ENCODE results near the gene NIPA2.
A peak's percentile ranks its signal among the peaks of the same experiment; 100 is the strongest.

Gene NIPA2

DNA sequence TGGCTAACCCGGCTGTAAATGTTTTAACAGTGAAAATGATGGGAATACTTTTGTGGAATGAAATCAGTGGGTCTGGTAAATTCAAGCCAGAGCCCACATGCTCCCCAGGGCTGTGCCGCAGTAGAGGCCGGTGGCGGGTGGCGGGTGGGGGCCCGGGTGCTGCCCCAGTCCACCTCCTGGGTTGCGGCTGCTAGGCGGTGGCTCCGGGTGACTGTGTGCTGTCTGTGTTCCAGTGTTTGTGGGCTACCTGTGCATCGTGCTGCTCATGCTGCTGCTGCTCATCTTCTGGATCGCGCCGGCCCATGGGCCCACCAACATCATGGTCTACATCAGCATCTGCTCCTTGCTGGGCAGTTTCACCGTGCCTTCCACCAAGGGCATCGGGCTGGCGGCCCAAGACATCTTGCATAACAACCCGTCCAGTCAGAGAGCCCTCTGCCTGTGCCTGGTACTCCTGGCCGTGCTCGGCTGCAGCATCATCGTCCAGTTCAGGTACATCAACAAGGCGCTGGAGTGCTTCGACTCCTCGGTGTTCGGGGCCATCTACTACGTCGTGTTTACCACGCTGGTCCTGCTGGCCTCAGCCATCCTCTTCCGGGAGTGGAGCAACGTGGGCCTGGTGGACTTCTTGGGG, 14.9 kb upstream of the NIPA2 start:
- TF ChIP-seq, protein P1, sequence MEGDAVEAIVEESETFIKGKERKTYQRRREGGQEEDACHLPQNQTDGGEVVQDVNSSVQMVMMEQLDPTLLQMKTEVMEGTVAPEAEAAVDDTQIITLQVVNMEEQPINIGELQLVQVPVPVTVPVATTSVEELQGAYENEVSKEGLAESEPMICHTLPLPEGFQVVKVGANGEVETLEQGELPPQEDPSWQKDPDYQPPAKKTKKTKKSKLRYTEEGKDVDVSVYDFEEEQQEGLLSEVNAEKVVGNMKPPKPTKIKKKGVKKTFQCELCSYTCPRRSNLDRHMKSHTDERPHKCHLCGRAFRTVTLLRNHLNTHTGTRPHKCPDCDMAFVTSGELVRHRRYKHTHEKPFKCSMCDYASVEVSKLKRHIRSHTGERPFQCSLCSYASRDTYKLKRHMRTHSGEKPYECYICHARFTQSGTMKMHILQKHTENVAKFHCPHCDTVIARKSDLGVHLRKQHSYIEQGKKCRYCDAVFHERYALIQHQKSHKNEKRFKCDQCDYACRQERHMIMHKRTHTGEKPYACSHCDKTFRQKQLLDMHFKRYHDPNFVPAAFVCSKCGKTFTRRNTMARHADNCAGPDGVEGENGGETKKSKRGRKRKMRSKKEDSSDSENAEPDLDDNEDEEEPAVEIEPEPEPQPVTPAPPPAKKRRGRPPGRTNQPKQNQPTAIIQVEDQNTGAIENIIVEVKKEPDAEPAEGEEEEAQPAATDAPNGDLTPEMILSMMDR (IDR thresholded peaks at IDR 0.05; ENCODE audit: low read depth, low read length), result no peak
- peaks cover 25% of the 10 kb centered on the region for H3K36me3 ChIP-seq

DNA sequence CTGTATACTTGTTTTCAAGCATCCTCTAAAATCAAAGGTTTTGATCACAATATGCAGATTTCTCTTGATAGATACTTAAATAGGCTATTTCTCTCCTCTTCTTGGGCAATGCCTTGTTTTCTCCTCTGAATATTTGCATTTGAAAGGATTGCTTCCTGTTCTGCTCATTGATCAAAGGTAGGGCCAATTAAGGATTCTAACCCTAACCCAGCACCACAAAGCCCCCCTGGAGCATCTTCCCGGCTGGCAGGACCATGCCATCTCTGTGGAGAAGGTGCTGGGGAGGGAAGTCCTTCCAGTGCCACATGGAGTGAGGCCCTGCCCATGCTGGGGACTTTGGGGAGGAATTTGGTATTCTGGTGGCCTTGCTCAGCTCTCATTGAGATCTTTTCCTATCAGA, 11.3 kb upstream of the NIPA2 start:
- Histone ChIP-seq H3K27me3 (no peaks in the 10 kb centered on the region), H3K4me1 (no peaks in the 10 kb centered on the region), H3K9me3 (no peaks in the 10 kb centered on the region), H3K36me3 (peaks cover 24% of the 10 kb centered on the region), H3K4me3 (ENCODE audit: low read depth, low read length) (no peak overlapping the region)
- no peak for DNase-seq
- TF ChIP-seq, protein P1 (IDR thresholded peaks at IDR 0.05; ENCODE audit: low read depth, low read length), result no peak

More for the DNA sequence above, 14.9 kb upstream of the NIPA2 start:
- Histone ChIP-seq H3K4me1 (no peaks in the 10 kb centered on the region), H3K27me3 (no peaks in the 10 kb centered on the region), H3K4me3 (ENCODE audit: low read depth, low read length) (no peak overlapping the region), H3K9me3 (no peaks in the 10 kb centered on the region)
- DNase-seq, result no peak

GRCh38 chr15:22831473-22831872, 7.0 kb upstream of the NIPA2 start:
- no peak for DNase-seq
- Histone ChIP-seq H3K9me3 (no peaks in the 10 kb centered on the region), H3K4me3 (ENCODE audit: low read depth, low read length) (no peak overlapping the region), H3K4me1 (no peaks in the 10 kb centered on the region), H3K36me3 (peaks cover under 1% of the 10 kb centered on the region; the same call in 1 of the 2 replicates), H3K27me3 (no peaks in the 10 kb centered on the region)
- TF ChIP-seq, protein P1 (IDR thresholded peaks at IDR 0.05; ENCODE audit: low read depth, low read length), result no peak

GRCh38 chr15:22839046-22839695, 705 bp downstream of the NIPA2 start:
- TF ChIP-seq, protein P1 (IDR thresholded peaks at IDR 0.05; ENCODE audit: low read depth, low read length), result no peak
- no peaks in the 10 kb centered on the region for H3K9me3 ChIP-seq

GRCh38 chr15:22844421-22845288, 6.2 kb downstream of the NIPA2 start:
- no peak for DNase-seq
- no peaks in the 10 kb centered on the region; the same call in 1 of the 2 replicates for H3K4me1 ChIP-seq
- H3K36me3 ChIP-seq, result peaks cover 57% of the 10 kb centered on the region

More at GRCh38 chr15:22839046-22839695, 705 bp downstream of the NIPA2 start:
- DNase-seq, result no peak
- Histone ChIP-seq H3K4me3 (ENCODE audit: low read depth, low read length) (peak overlapping the region; percentile 98), H3K27me3 (no peaks in the 10 kb centered on the region), H3K4me1 (no peaks in the 10 kb centered on the region), H3K36me3 (peaks cover 17% of the 10 kb centered on the region)

More at GRCh38 chr15:22844421-22845288, 6.2 kb downstream of the NIPA2 start:
- TF ChIP-seq, protein P1 (IDR thresholded peaks at IDR 0.05; ENCODE audit: low read depth, low read length), result no peak
- Histone ChIP-seq H3K4me3 (ENCODE audit: low read depth, low read length) (no peak overlapping the region), H3K27me3 (no peaks in the 10 kb centered on the region), H3K9me3 (no peaks in the 10 kb centered on the region)
